GM10248 (cell line): ENCODE data around the gene KHDRBS2.

ENCODE experiments used
- CTCF ChIA-PET: fragments of 300-600 bp; sonication (Branson Sonifier 250); formaldehyde crosslinking; extraction: SDS; loops from one replicate; lab custom pipeline; 2021; ENCODE audit warnings: antibody characterized with exemption; lab: Yijun Ruan, JAX
- POLR2A ChIA-PET: fragments of 350-650 bp; sonication (Branson Sonifier 250); formaldehyde crosslinking; extraction: SDS; loops from one replicate; lab custom pipeline; 2020; ENCODE audit warnings: antibody characterized with exemption; lab: Yijun Ruan, JAX
- DNase-seq: peaks from one replicate; pipeline ENCODE4 v3.0.0; 2012; ENCODE audit errors: extremely low spot score
- TF ChIP-seq, protein P1 (sequence below): IDR thresholded peaks from 2 replicates; pipeline ENCODE4 v1.5.1; 2012; ENCODE audit warnings: mild to moderate bottlenecking, low read depth; ENCODE audit errors: extremely low read depth, missing control alignments, control extremely low read depth

The KHDRBS2 gene

DNA sequence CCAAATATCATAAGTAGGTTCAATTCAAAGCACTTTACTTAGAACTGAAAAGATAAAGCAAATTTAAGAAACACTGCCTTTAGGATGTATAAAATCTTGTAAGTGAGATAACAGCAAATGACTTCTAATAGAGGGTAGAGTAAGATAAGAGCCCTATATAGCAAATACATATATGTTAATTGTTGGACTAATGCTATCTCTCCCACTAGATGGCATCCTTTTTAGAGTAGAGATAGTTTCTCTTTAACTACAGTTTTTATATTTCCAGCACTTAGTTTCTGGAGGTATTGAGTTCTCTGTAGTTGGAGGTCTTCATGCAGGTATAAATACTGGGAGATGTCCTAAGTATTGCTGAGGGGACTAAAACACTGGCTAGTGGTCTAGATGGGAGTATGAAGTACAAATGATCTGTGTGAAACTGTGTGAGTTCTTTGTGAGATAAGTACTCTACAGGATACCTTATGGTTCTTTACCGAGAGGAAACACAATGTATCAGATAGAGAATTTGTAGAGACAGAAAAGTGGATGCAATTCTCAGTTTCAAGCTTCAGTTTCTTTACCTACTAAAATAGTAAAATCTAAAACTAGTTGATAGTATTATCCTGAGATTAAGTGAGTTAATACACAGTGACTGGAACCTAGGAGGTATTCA lies 399.3 kb downstream of the KHDRBS2 start:
- TF ChIP-seq, protein P1, sequence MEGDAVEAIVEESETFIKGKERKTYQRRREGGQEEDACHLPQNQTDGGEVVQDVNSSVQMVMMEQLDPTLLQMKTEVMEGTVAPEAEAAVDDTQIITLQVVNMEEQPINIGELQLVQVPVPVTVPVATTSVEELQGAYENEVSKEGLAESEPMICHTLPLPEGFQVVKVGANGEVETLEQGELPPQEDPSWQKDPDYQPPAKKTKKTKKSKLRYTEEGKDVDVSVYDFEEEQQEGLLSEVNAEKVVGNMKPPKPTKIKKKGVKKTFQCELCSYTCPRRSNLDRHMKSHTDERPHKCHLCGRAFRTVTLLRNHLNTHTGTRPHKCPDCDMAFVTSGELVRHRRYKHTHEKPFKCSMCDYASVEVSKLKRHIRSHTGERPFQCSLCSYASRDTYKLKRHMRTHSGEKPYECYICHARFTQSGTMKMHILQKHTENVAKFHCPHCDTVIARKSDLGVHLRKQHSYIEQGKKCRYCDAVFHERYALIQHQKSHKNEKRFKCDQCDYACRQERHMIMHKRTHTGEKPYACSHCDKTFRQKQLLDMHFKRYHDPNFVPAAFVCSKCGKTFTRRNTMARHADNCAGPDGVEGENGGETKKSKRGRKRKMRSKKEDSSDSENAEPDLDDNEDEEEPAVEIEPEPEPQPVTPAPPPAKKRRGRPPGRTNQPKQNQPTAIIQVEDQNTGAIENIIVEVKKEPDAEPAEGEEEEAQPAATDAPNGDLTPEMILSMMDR = no peak
- ChIA-PET POLR2A (no interaction called here), CTCF (interaction anchor here (1.1 kb wide), 1 partner anchor 8 kb away, joined by 5 read pairs; no protein-coding TSS in a partner anchor)
- DNase-seq = no peak

DNA sequence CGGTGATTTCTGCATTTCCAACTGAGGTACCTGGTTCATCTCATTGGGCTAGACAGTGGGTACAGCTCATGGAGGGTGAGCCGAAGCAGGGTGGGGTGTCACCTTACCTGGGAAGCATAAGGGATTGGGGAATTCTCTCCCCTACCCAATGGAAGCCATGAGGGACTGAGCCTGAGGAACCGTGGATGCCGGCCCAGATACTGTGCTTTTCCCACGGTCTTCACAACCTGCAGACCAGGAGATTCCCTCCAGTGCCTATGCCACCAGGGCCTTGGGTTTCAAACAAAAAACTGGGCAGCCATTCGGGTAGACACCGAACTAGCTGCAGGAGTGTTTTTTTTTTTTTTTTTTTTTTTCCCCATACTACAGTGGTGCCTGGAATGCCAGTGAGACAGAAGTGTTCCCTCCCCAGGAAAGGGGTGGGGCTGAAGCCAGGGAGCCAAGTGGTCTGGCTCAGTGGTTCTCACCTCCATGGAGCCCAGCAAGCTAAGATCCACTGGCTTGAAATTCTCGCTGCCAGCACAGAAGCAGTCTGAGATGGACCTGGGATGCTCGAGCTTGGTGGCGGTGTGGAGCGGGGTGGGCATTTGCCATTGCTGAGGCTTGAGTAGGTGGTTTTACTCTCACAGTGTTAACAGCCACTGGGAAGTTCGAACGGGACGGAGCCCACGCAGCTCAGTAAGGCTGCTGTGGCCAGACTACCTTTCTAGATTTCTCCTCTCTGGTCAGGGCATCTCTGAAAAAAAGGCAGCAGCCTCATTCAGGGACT lies 416.2 kb downstream of the KHDRBS2 start:
- ChIA-PET POLR2A (no interaction called here), CTCF (no interaction called here)
- TF ChIP-seq, protein P1 = no peak
- no peak for DNase-seq

DNA sequence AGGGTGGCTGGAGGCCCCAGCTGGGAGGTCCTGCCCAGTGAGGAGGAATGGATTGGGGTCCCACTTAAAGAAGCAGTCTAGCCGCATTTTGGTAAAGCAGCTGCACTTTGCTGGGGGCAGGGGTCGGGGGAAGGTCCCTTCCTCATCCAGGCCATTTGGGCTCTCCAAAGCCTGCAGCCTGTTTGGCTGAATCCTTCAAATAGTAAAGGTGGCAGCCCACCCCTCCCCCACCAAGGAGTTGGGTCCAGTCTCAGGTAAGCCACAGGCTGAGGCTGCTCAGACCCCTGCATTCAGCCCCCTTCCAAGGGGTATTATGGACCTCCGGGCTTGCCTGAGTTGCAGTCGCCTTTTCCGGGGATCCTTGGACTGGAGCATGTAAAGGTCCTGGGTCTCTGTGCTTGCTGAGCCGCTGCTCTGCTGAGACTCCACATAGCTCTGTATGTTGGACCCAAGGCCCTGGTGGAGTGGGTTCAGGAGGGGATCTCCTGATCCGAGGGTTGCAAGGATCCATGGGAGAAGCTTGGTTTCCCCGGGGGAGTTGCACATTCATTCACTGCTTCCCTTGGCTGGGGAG lies 417.4 kb downstream of the KHDRBS2 start:
- TF ChIP-seq, protein P1 = no peak
- no peak for DNase-seq
- ChIA-PET POLR2A (no interaction called here), CTCF (no interaction called here)

DNA sequence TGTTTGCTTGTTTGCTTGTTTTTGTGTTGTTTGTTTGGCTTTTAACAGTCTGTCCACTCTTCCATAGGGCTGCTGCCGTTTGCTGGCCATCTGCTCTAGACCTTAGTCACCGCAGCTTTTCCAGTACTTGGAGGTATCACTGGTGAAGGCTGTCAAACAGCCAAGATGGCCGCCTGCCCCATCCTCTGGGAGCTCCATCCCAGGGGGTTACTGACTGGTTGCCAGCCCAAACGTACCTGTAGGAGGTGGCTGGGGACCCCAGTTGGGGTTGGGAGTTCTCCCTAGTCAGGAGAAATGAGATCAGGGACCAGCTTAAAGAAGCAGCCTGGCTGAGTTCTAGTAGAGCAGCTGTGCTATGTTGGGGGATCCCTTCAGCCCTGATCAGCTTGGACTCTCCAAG lies 418.4 kb downstream of the KHDRBS2 start:
- TF ChIP-seq, protein P1 = no peak
- CTCF ChIA-PET = no interaction called here
- POLR2A ChIA-PET = no interaction called here
- no peak for DNase-seq

DNA sequence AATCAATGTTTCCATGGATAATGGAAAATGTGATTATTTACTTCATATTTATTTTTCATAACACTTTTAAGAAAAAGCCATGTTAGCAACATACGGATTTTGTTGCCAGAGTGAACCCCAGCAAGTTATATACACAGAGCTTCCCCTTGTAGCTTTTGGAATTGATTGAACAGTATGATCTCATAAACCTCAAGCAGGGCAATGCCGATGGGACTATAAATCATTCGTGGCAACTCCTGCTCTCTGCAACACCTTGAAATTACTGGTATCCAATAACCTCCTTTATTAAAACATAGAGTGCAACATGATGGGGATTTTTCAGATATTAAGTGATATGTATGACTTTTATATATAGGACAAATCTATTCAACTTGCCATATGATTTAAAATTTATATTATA lies 428.5 kb downstream of the KHDRBS2 start:
- ChIA-PET POLR2A (no interaction called here), CTCF (no interaction called here)
- no peak for DNase-seq
- TF ChIP-seq, protein P1 = no peak

DNA sequence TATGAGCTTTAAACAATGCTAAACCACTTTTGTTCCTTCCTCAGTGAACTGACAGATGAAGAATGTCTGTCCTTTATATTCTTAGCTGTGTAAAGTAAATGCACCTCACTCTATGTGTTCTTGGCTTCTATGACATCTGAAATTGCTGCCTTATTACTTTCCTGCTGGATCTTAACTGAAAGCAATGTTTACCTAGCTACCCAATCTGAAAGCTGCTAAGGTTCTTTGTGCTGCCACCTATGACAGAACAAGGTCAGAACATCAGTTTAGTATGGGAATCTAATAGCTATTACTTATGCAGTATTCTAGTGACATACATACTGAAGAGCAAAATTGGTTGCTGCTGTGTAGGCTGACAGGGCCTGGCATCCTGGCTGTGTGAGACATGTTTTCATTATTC lies 444.1 kb downstream of the KHDRBS2 start:
- CTCF ChIA-PET = interaction anchor here (1.1 to 1.8 kb wide), 2 partner anchors 19 to 60 kb away, joined by 3 to 6 read pairs; no protein-coding TSS in a partner anchor
- POLR2A ChIA-PET = no interaction called here
- TF ChIP-seq, protein P1 = no peak
- DNase-seq = no peak
